Measurements from ENCODE around the gene DNAJA4.

DNA sequence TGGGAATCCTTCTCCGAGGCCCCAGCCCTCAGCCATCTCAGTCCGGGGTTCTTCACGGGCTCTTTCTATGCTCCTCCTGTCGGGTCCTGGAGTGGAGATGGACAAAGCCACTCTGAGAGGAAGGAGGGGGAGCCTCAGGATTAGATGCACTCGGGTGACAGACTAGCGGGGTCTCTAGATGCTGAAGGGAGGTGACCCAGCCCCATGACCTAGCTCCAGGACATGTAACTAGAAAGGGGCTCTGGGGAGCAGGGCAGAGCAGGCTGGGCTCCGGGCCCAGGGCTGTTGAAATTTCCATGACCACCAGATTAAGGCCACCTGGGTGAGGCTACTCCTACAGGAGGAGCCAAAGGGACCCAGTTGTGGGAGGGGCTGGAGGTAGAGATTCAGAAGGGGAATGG lies 49.8 kb downstream of the DNAJA4 start:
- TF ChIP-seq GATA2 (IDR thresholded peaks at IDR 0.05; ENCODE audit: low read depth, low read length) (no peak), GATA3 (IDR thresholded peaks at IDR 0.05; ENCODE audit: low read depth, low read length) (no peak)
